Measurements from ENCODE around the gene DUSP21.

GRCh38 chrX:44828008-44828605 lies 15.7 kb upstream of the DUSP21 start:
- TF ChIP-seq CTCF (IDR thresholded peaks at IDR 0.05) (no peak), POLR2A (IDR thresholded peaks at IDR 0.05) (no peak)
